ENCODE measurements around the gene CDCA7L.

CDCA7L gene

DNA sequence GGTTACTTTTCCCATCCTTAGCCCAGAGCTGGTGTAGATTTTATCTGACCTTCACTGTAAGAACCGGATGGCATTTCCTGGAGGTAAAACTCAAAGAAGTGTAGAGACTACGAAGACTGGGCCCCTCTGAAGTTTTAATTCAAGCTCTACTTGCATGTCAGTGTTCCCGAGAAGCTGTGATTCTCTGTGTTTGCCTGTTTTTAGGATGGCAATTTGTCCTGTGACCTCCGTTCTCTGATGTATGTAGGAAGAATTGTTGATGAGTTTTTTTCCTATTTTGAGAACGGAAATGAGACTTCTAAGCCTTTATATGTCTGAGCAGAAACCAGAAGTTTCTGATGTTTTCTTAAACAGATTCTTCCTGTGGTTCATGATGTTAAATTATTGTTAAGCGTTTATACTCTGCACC is 94.1 kb downstream of the CDCA7L start:
- DNase-seq (ENCODE audit: low read depth in 1 of 2, low spot score in 1 of 2): no peak
- no peak overlapping the region for H3K4me3 ChIP-seq (replicated peaks; ENCODE audit: insufficient read depth, low read length)
- H3K27ac ChIP-seq (replicated peaks): no peak overlapping the region
- no peaks in the 10 kb centered on the region for H3K27me3 ChIP-seq (ENCODE audit: insufficient read depth, poor library complexity, severe bottlenecking)
- no peak for TF ChIP-seq GABPA (IDR thresholded peaks at IDR 0.05; ENCODE audit: low read depth)
- no peak for TF ChIP-seq SPI1 (IDR thresholded peaks at IDR 0.05; ENCODE audit: borderline replicate concordance, low read depth)
- TF ChIP-seq POLR2AphosphoS5 (IDR thresholded peaks at IDR 0.05; ENCODE audit: low read depth): no peak
- TF ChIP-seq, protein P1, sequence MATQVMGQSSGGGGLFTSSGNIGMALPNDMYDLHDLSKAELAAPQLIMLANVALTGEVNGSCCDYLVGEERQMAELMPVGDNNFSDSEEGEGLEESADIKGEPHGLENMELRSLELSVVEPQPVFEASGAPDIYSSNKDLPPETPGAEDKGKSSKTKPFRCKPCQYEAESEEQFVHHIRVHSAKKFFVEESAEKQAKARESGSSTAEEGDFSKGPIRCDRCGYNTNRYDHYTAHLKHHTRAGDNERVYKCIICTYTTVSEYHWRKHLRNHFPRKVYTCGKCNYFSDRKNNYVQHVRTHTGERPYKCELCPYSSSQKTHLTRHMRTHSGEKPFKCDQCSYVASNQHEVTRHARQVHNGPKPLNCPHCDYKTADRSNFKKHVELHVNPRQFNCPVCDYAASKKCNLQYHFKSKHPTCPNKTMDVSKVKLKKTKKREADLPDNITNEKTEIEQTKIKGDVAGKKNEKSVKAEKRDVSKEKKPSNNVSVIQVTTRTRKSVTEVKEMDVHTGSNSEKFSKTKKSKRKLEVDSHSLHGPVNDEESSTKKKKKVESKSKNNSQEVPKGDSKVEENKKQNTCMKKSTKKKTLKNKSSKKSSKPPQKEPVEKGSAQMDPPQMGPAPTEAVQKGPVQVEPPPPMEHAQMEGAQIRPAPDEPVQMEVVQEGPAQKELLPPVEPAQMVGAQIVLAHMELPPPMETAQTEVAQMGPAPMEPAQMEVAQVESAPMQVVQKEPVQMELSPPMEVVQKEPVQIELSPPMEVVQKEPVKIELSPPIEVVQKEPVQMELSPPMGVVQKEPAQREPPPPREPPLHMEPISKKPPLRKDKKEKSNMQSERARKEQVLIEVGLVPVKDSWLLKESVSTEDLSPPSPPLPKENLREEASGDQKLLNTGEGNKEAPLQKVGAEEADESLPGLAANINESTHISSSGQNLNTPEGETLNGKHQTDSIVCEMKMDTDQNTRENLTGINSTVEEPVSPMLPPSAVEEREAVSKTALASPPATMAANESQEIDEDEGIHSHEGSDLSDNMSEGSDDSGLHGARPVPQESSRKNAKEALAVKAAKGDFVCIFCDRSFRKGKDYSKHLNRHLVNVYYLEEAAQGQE (IDR thresholded peaks at IDR 0.05; ENCODE audit: insufficient replicate concordance, low read depth): no peak
- TF ChIP-seq, protein P2, sequence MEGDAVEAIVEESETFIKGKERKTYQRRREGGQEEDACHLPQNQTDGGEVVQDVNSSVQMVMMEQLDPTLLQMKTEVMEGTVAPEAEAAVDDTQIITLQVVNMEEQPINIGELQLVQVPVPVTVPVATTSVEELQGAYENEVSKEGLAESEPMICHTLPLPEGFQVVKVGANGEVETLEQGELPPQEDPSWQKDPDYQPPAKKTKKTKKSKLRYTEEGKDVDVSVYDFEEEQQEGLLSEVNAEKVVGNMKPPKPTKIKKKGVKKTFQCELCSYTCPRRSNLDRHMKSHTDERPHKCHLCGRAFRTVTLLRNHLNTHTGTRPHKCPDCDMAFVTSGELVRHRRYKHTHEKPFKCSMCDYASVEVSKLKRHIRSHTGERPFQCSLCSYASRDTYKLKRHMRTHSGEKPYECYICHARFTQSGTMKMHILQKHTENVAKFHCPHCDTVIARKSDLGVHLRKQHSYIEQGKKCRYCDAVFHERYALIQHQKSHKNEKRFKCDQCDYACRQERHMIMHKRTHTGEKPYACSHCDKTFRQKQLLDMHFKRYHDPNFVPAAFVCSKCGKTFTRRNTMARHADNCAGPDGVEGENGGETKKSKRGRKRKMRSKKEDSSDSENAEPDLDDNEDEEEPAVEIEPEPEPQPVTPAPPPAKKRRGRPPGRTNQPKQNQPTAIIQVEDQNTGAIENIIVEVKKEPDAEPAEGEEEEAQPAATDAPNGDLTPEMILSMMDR (IDR thresholded peaks at IDR 0.05; ENCODE audit: insufficient read depth, low read length): no peak
